ENCODE data around the gene ACTC1. TPM values are rescaled to one million over a fixed set of nuclear protein-coding genes. Genes with fewer than 3 reads are reported as not detected.

The ACTC1 gene
- total RNA-seq, 2 donors from 2014 or later, result not detected

DNA sequence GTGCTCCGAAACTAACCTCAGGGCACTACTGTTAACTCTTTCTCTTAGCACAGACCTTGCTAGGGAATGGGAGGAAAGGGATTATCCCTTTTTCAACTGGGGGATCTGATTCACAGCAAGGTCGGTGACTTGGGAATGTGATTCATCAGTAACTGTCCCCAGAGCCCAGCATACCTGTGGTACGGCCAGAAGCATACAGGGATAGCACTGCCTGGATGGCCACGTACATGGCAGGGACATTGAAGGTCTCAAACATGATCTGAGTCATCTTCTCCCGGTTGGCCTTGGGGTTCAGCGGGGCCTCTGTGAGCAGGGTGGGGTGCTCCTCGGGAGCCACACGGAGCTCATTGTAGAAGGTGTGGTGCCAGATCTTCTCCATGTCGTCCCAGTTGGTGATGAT, 2.3 kb downstream of the ACTC1 start:
- H3K9me3 ChIP-seq (ENCODE audit: control insufficient read depth, low read length, poor library complexity, severe bottlenecking), result no peaks in the 10 kb centered on the region
- Mint-ChIP-seq H3K27me3 (peaks cover 81% of the 10 kb centered on the region), H3K27ac (no peak overlapping the region), H3K4me1 (peaks cover 3% of the 10 kb centered on the region), H3K36me3 (ENCODE audit: low read depth) (peaks cover 2% of the 10 kb centered on the region), H3K4me3 (no peak overlapping the region)
- DNase-seq (no peak), ATAC-seq (no peak)

DNA sequence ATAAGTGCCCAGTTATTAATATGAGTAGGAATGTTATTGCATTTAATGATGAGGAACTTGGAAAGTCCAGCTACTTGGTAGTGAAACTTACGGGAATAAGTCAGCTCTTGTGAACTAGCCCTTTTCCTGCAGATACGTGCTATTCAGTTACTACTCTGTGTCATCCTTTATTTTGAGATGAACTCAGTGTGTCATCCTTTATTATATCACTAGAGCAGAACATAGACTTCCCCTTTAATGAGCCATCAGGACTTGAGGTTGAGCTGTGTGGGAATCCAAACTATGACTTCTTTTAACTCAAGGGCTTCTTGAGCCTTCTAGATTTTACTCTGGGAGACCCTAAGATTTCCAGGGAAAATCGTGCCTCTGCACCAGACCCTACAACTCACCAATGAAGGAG, 3.6 kb downstream of the ACTC1 start:
- Mint-ChIP-seq H3K4me1 (peaks cover 3% of the 10 kb centered on the region), H3K4me3 (no peak overlapping the region), H3K27ac (no peak overlapping the region), H3K27me3 (peaks cover 74% of the 10 kb centered on the region), H3K36me3 (ENCODE audit: low read depth) (peaks cover 2% of the 10 kb centered on the region)
- ATAC-seq (no peak), DNase-seq (no peak)
- no peaks in the 10 kb centered on the region for H3K9me3 ChIP-seq (ENCODE audit: control insufficient read depth, low read length, poor library complexity, severe bottlenecking)

DNA sequence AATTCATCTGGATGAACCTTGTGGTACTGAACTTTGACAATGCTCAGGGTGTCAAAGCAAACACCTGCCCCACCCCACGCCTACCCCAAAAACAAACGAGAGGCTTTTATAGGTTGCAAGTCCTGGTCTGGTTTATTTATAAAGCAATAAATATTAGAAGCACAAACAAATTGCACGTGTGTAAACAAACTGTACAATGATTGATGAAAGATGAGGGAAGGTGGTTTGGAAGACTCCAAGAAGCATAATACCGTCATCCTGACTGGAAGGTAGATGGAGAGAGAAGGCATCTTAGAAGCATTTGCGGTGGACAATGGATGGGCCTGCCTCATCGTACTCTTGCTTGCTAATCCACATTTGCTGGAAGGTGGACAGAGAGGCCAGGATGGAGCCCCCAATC, 5.2 kb downstream of the ACTC1 start:
- H3K4me3 Mint-ChIP-seq, result no peak overlapping the region
- no peaks in the 10 kb centered on the region for H3K9me3 ChIP-seq (ENCODE audit: control insufficient read depth, low read length, poor library complexity, severe bottlenecking)
- H3K27ac Mint-ChIP-seq, result no peak overlapping the region
- H3K27me3 Mint-ChIP-seq, result peaks cover 74% of the 10 kb centered on the region
- peaks cover 2% of the 10 kb centered on the region for H3K4me1 Mint-ChIP-seq
- no peak for DNase-seq
- peaks cover 2% of the 10 kb centered on the region for H3K36me3 Mint-ChIP-seq (ENCODE audit: low read depth)
- no peak for ATAC-seq

DNA sequence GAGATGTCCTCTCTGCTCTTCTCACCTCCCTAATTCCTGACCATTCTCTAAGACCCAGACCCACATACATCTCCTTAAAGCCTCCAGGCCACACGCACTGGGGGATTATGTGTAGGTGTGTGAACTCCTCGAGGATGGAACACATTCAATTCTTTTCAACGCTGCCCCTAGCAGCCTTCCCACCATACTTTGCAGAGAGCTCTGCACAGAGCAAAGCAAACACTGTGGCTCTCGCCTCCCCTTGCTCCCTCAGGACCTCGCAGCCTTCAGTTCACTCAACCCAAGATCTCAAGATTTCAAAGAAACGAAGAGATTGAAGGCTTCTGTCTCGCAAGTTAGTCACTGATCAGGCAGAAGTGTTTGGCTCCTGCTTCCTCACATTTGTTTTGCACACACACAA, 6.0 kb downstream of the ACTC1 start:
- Mint-ChIP-seq H3K36me3 (ENCODE audit: low read depth) (peaks cover 2% of the 10 kb centered on the region), H3K4me1 (no peaks in the 10 kb centered on the region), H3K27ac (no peak overlapping the region), H3K27me3 (peaks cover 74% of the 10 kb centered on the region), H3K4me3 (no peak overlapping the region)
- H3K9me3 ChIP-seq (ENCODE audit: control insufficient read depth, low read length, poor library complexity, severe bottlenecking), result no peaks in the 10 kb centered on the region
- ATAC-seq (no peak), DNase-seq (no peak)

DNA sequence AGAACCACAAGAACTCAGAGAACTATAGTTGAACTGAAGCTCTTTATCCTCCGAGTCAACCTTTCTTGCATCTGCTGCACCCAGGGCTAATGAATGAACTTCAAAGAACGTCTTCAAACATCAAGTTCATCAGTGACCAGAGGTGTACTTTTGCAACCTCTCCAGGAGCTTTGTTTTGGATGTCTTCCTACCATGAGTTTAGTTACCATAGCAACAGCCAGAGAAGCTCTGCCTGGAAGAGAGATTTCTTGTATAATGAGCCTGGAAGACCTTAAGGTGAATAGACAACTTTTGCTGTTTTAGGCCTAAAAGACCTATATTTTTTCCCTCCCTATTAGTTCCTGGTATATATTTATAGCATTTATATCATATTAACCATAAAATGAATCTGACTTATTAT, 9.1 kb downstream of the ACTC1 start:
- H3K27me3 Mint-ChIP-seq, result peaks cover 55% of the 10 kb centered on the region
- no peak overlapping the region for H3K27ac Mint-ChIP-seq
- H3K4me3 Mint-ChIP-seq, result no peak overlapping the region
- no peak for ATAC-seq
- H3K36me3 Mint-ChIP-seq (ENCODE audit: low read depth), result no peaks in the 10 kb centered on the region
- no peaks in the 10 kb centered on the region for H3K4me1 Mint-ChIP-seq
- DNase-seq, result no peak
- no peaks in the 10 kb centered on the region for H3K9me3 ChIP-seq (ENCODE audit: control insufficient read depth, low read length, poor library complexity, severe bottlenecking)

DNA sequence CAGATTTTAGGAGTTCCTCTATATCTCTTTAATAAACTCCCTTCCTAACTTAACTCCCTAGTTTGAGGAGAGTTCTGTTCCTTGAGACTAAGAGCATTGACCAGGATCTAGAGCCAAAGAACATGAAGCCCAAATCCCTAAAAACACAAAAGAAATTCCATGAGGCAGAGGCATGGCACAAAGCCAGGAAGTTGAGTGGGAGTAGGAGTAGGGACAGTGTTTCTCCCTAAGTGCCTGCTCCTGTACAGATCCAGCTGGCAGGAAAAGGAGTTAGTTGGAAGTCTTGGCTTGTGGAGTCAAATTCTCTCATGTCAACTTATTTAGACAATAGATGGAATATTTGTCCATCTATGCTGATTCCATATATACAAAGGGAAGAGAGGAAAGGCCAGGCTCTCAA, 11.4 kb downstream of the ACTC1 start:
- ATAC-seq, result no peak
- peaks cover 37% of the 10 kb centered on the region for H3K27me3 Mint-ChIP-seq

DNA sequence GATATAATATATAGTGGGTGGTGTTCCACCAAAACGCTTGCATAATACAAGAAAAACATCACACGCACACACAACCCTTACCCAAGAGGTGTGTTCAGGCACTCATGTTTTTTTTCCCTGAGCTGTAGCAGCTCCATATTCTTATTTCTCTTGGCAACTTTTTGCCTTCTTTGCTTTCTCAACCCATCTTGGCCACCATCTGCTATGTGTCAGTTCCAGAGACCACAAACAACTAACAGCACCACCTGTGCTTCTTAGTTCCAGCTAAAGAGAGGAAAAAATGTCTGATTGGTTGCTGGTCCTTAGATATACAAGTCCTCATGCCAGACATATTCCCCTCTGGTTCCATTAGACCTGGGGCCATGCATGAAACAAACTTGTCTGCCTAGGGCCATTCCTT, 11.9 kb downstream of the ACTC1 start:
- peaks cover 36% of the 10 kb centered on the region for H3K27me3 Mint-ChIP-seq
- H3K36me3 Mint-ChIP-seq (ENCODE audit: low read depth), result no peaks in the 10 kb centered on the region
- no peaks in the 10 kb centered on the region for H3K4me1 Mint-ChIP-seq
- no peak for ATAC-seq
- no peaks in the 10 kb centered on the region for H3K9me3 ChIP-seq (ENCODE audit: control insufficient read depth, low read length, poor library complexity, severe bottlenecking)
- H3K27ac Mint-ChIP-seq, result no peak overlapping the region
- DNase-seq, result no peak
- H3K4me3 Mint-ChIP-seq, result no peak overlapping the region

More for the DNA sequence above, 11.4 kb downstream of the ACTC1 start:
- DNase-seq, result no peak
- Mint-ChIP-seq H3K4me1 (no peaks in the 10 kb centered on the region), H3K36me3 (ENCODE audit: low read depth) (no peaks in the 10 kb centered on the region), H3K4me3 (no peak overlapping the region), H3K27ac (no peak overlapping the region)
- H3K9me3 ChIP-seq (ENCODE audit: control insufficient read depth, low read length, poor library complexity, severe bottlenecking), result no peaks in the 10 kb centered on the region

DNA sequence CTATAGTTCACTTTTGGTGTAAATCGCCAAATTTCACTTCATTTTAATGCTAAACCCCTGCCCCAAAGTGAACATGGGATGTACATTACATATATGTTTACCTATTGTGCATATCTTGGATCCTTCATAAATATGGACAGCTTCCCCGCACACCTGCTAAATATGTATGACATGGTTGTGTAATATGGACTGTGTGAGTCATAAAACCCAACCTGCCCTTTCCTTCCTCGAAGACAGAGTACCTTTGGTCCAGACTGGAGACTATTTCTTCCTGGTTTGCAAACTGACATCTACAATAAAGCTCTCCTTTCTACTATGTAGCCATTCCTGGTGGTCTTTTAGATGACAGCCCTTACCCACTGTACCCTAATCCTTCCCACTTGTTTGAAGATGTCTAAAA, 12.4 kb downstream of the ACTC1 start:
- no peak for ATAC-seq
- no peak overlapping the region for H3K27ac Mint-ChIP-seq
- H3K36me3 Mint-ChIP-seq (ENCODE audit: low read depth), result no peaks in the 10 kb centered on the region
- peaks cover 36% of the 10 kb centered on the region for H3K27me3 Mint-ChIP-seq
- no peak overlapping the region for H3K4me3 Mint-ChIP-seq
- DNase-seq, result no peak
- no peaks in the 10 kb centered on the region for H3K9me3 ChIP-seq (ENCODE audit: control insufficient read depth, low read length, poor library complexity, severe bottlenecking)
- H3K4me1 Mint-ChIP-seq, result no peaks in the 10 kb centered on the region

DNA sequence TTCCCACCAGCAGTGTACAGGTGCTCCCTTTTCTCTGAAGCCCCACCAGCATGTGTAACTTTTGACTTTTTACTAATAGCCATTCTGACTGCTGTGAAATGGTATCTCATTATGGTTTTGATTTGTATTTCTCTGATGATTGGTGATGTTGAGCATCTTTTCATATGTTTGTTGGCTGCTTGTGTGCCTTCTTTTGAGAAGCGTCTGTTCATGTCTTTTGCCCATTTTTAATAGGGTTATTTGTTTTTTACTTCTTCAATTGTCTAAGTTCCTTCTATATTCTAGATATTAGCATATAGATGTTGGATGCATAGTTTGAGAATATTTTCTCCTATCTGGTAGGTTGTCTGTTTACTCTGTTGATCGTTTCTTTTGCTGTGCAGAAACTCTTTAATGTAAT, 14.6 kb downstream of the ACTC1 start:
- no peaks in the 10 kb centered on the region for H3K9me3 ChIP-seq (ENCODE audit: control insufficient read depth, low read length, poor library complexity, severe bottlenecking)
- no peak for ATAC-seq
- H3K4me3 Mint-ChIP-seq, result no peak overlapping the region
- peaks cover 34% of the 10 kb centered on the region for H3K27me3 Mint-ChIP-seq
- no peak overlapping the region for H3K27ac Mint-ChIP-seq
- DNase-seq, result no peak
- H3K36me3 Mint-ChIP-seq (ENCODE audit: low read depth), result no peaks in the 10 kb centered on the region
- no peaks in the 10 kb centered on the region for H3K4me1 Mint-ChIP-seq

DNA sequence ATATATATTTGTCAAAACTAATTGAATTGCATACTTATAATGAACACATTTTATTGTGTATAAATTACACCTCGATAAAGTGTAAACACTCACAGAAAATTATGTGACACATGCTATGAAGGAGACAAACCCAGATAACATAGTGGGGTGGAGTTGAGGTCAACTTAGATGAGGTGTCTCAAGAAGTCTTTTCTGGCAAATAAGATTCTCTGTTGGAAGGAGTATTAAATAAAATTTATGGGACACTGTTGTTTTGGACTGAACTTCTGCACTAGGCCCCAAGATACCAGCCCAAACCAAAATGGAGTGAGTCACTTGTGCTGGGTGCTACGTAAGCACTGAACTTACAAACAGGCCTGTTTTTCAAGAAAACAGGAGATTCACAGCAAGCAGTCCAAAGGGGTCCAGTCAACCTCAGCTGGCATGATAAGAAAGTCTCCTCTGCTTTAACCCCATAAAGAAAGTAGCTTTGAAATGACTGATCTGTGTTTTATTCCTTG, 18.7 kb downstream of the ACTC1 start:
- H3K9me3 ChIP-seq (ENCODE audit: control insufficient read depth, low read length, poor library complexity, severe bottlenecking), result no peaks in the 10 kb centered on the region
- H3K36me3 Mint-ChIP-seq (ENCODE audit: low read depth), result no peaks in the 10 kb centered on the region
- H3K27me3 Mint-ChIP-seq, result peaks cover 35% of the 10 kb centered on the region
- DNase-seq, result no peak
- no peak for ATAC-seq
- H3K27ac Mint-ChIP-seq, result no peak overlapping the region
- H3K4me3 Mint-ChIP-seq, result no peak overlapping the region
- H3K4me1 Mint-ChIP-seq, result no peaks in the 10 kb centered on the region

DNA sequence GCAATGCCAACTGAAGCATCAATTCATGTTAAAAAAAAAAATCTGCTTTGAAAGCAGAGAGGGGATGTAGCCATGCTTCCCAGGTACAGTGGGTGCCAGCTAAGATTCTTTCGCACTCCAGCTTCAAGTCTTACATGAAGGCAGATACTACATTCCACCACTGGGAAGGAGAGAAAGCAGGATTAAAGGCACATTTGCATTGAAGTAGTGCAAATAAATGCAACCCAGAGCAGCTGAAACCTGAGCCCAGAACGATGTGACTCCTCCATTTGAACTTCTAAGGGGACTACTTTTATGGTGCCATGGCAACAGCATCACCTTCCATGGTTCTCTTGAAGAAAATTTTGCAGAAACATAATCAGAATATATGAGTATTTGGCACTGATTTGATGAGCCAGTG, 21.4 kb downstream of the ACTC1 start:
- Mint-ChIP-seq H3K4me1 (no peaks in the 10 kb centered on the region), H3K27me3 (peaks cover 52% of the 10 kb centered on the region), H3K36me3 (ENCODE audit: low read depth) (no peaks in the 10 kb centered on the region), H3K27ac (no peak overlapping the region), H3K4me3 (no peak overlapping the region)
- ATAC-seq, result no peak
- DNase-seq, result no peak
- H3K9me3 ChIP-seq (ENCODE audit: control insufficient read depth, low read length, poor library complexity, severe bottlenecking), result no peaks in the 10 kb centered on the region

DNA sequence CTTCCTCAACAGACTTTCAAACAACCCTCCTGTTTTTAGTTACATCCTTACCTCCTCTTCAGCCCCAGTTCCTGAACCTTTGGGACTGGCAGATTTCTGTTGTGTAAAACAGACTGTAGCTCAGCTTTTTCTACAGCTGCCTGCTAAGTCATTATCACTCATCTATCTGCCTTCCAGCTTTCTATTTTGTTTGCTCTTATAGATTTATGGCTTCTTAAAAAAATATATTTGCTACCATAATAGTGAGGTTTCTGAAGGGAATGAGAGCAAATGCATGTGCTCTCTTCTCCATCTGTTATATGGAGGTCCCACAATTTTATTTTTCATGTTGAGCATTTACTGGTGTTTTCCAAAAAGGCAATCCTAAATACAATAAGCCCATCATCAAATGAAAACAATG, 22.3 kb downstream of the ACTC1 start:
- Mint-ChIP-seq H3K4me1 (no peaks in the 10 kb centered on the region), H3K27ac (no peak overlapping the region), H3K4me3 (no peak overlapping the region), H3K27me3 (peaks cover 53% of the 10 kb centered on the region), H3K36me3 (ENCODE audit: low read depth) (no peaks in the 10 kb centered on the region)
- H3K9me3 ChIP-seq (ENCODE audit: control insufficient read depth, low read length, poor library complexity, severe bottlenecking), result no peaks in the 10 kb centered on the region
- no peak for ATAC-seq
- DNase-seq, result no peak

DNA sequence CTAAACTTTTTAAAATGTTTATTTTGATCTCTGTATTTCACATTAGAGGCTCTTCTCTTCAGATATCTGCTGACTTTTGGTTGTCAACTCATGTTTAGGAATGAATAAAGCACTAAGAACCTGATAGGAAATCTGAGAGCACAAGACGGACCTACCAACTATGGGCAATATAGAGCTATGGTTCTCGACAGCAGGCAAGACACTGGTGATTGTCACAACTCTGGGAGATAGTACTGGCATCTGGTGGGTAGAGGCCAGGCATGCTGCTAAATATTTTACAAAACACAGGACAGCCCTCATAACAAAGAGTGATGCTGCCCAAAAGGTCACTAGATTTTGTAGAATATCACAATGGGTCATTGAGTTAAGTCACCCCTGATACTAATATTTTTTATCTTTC, 23.0 kb downstream of the ACTC1 start:
- peaks cover 53% of the 10 kb centered on the region for H3K27me3 Mint-ChIP-seq
- ATAC-seq (no peak), DNase-seq (no peak)
- H3K36me3 Mint-ChIP-seq (ENCODE audit: low read depth), result no peaks in the 10 kb centered on the region
- no peaks in the 10 kb centered on the region for H3K9me3 ChIP-seq (ENCODE audit: control insufficient read depth, low read length, poor library complexity, severe bottlenecking)
- no peaks in the 10 kb centered on the region for H3K4me1 Mint-ChIP-seq
- no peak overlapping the region for H3K4me3 Mint-ChIP-seq
- no peak overlapping the region for H3K27ac Mint-ChIP-seq

DNA sequence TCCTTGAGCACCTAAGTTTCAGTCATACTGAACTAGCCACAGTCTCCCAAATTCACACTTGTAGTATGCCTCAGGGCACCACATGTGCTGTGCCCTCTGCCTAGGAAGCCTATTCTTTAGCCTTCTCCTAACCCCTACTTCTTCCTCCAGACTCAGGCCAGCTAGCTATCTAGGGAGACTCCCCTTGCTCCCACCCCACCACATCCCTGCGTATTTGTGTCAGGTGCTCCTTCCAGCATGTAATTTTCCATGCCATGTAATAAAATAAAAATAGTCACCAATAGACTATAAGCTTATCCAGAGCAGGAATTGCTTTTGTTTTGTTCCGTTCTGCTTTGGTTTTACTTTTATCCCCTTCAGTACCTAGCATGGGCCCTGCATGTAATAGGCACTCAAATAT, 25.6 kb downstream of the ACTC1 start:
- Mint-ChIP-seq H3K27me3 (peaks cover 37% of the 10 kb centered on the region), H3K4me3 (no peak overlapping the region), H3K36me3 (ENCODE audit: low read depth) (no peaks in the 10 kb centered on the region), H3K27ac (no peak overlapping the region), H3K4me1 (no peaks in the 10 kb centered on the region)
- no peak for DNase-seq
- H3K9me3 ChIP-seq (ENCODE audit: control insufficient read depth, low read length, poor library complexity, severe bottlenecking), result no peaks in the 10 kb centered on the region
- no peak for ATAC-seq

DNA sequence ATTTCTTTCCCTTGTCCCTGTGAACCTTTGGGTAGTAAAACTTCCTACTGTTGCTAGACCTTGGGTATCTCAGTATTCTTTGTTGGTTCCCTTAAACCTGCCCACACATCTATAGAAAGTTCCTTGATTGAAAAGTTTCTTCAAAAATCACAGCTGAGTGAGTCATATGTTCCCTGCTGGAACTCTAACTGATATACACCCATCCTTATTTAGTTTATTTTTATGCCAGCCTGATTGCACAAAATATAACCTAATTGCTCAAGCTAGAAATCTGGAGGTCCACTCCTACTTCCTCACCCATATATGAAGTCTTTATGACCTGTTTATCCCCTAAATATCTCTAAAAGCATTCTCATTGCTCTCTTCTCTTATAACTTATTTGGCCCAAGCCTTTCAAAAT, 26.8 kb downstream of the ACTC1 start:
- Mint-ChIP-seq H3K27me3 (peaks cover 32% of the 10 kb centered on the region), H3K4me1 (no peaks in the 10 kb centered on the region), H3K36me3 (ENCODE audit: low read depth) (no peaks in the 10 kb centered on the region), H3K27ac (no peak overlapping the region), H3K4me3 (no peak overlapping the region)
- ATAC-seq (no peak), DNase-seq (no peak)
- no peaks in the 10 kb centered on the region for H3K9me3 ChIP-seq (ENCODE audit: control insufficient read depth, low read length, poor library complexity, severe bottlenecking)

Data from T-helper 17 cell (primary cell).